ENCODE results near the gene EML6.

EML6 gene

DNA sequence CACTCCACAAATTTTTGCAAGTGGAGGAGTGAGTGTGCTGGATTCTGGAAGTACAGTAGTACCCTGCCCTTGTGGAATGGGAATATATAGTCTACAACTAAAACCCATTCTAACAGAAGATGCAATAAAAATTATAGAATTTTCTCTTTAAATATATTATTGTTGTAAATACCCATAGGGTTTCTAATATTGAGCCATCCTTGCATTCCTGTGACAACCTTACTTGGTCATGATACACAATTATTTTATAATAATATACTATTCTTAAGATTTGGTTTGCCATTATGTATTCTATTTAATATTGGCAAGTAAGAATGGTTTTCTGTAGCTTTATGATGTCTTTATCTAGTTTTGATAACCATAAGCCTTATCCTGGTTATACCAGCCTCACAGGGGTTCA lies 52.2 kb downstream of the EML6 start:
- TF ChIP-seq, protein P1, sequence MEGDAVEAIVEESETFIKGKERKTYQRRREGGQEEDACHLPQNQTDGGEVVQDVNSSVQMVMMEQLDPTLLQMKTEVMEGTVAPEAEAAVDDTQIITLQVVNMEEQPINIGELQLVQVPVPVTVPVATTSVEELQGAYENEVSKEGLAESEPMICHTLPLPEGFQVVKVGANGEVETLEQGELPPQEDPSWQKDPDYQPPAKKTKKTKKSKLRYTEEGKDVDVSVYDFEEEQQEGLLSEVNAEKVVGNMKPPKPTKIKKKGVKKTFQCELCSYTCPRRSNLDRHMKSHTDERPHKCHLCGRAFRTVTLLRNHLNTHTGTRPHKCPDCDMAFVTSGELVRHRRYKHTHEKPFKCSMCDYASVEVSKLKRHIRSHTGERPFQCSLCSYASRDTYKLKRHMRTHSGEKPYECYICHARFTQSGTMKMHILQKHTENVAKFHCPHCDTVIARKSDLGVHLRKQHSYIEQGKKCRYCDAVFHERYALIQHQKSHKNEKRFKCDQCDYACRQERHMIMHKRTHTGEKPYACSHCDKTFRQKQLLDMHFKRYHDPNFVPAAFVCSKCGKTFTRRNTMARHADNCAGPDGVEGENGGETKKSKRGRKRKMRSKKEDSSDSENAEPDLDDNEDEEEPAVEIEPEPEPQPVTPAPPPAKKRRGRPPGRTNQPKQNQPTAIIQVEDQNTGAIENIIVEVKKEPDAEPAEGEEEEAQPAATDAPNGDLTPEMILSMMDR (conservative IDR thresholded peaks at IDR 0.05; ENCODE audit: low read depth) = no peak
- ChIA-PET CTCF (no interaction called here), POLR2A (ENCODE audit: low non-redundant PET) (no interaction called here)
- DNase-seq (ENCODE audit: low spot score) = no peak
- no peak overlapping the region for H3K27ac ChIP-seq

DNA sequence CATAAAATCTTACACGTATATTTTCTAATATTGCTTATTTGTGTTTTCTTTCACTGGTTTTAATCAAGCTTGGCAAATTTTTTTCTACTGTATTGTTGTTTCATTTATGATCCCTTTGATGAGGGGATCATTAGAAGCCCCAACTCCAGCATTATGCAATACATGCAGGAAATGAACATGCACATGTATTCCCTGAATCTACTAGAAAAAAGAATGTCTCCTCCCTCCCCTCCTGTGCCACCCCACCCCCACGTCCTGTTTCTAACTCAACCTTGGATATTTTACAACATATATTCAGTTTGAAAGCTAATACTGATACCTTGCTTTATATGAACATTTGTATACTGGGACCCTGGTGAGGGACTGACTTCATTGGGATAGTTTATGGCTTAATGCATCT lies 53.0 kb downstream of the EML6 start:
- TF ChIP-seq, protein P1 (conservative IDR thresholded peaks at IDR 0.05; ENCODE audit: low read depth) = no peak
- CTCF ChIA-PET = no interaction called here
- H3K27ac ChIP-seq = no peak overlapping the region
- POLR2A ChIA-PET (ENCODE audit: low non-redundant PET) = no interaction called here
- no peak for DNase-seq (ENCODE audit: low spot score)

DNA sequence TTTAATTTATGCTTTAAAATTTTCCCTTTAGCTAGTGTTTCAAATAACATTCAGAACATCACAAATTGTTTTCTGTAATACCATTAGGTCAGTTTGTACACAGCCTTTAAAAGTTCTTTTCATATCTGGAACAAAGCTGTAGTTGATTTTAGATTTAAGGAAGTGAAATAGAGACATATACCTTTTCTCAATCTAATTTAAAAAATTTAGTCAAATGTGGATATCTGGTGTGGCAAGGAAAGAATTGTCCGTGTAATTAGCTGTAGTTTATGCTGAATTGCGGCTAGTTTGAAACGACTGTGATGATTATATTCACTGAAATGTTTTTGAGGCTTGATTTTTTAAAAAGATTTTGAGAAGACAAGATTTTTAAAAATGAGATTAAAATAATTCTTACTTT lies 59.9 kb downstream of the EML6 start:
- TF ChIP-seq, protein P1 (conservative IDR thresholded peaks at IDR 0.05; ENCODE audit: low read depth) = no peak
- CTCF ChIA-PET = interaction anchor here (0.6 to 1.1 kb wide), 2 partner anchors 55 to 110 kb away, joined by 3 to 5 read pairs; no protein-coding TSS in a partner anchor
- POLR2A ChIA-PET (ENCODE audit: low non-redundant PET) = interaction anchor here (0.6 kb wide), 1 partner anchor 13 kb away, joined by 3 read pairs; no protein-coding TSS in a partner anchor
- no peak for DNase-seq (ENCODE audit: low spot score)
- no peak overlapping the region for H3K27ac ChIP-seq

DNA sequence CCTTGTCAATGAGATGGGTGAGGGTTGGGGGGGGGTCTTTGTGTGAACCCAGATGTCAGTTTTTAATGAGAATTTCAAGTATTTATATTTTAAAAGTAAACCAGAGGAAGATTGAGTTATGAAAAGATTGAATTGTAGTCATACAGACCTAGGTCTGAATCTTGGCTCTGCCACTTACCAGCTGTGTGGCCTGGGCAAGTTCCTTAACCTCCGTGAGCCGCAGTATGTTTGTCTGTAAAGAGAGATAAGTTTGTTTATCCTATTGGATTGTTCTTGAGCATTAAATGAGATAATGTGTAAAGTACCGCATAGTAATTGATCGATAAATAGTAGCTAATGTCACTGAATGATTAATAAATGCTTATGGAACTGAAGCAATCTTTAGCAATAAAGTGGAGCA lies 63.8 kb downstream of the EML6 start:
- TF ChIP-seq, protein P1 (conservative IDR thresholded peaks at IDR 0.05; ENCODE audit: low read depth) = no peak
- ChIA-PET POLR2A (ENCODE audit: low non-redundant PET) (no interaction called here), CTCF (no interaction called here)
- no peak overlapping the region for H3K27ac ChIP-seq
- DNase-seq (ENCODE audit: low spot score) = no peak

DNA sequence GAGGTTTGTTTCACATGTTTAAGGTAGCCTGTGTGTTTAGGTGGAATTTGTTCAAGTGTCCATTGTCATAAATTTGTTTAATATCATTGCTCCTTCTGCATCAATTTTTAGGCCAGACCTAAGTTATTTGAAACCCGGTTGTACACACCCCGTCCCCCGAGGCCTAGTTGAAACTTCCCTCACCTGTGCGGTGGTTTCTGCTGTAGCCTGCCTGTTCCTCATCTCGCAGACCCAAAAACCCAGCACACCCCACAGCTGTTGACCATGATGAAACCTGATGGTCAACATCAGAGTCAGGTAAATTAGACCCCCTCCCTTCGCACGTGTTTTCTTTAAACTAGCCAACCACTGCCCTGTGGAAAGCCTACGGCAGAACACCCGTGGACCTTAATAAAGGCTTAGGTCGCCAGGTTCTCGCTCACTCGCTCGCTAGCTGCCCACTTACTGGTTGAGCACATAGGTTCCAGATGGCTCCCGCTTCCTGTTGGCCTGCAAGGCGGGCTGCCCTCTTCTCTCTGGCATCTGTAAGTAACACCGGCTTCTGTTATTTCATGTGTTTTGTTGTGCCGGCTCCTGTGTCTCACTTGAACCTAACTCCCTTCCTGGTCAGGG lies 64.4 kb downstream of the EML6 start:
- POLR2A ChIA-PET (ENCODE audit: low non-redundant PET) = no interaction called here

DNA sequence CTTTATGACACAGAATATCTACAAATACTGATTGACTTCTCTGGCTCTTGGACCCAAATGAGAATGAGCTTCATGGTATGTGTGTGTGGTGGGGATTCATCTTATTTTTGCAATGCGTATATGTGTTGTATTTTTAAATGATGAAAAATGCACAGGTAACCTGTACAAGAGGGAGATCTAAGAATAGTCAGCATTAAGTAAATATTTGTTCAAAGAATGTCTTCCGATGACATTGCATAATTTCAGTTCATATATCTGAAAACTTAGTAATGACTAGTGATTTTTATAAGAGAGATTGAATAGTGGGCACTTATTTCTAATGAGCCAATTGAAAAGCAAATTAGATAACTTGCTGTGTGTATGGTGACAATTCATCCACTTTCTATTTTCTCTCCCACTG lies 66.4 kb downstream of the EML6 start:
- no peak for DNase-seq (ENCODE audit: low spot score)
- ChIA-PET POLR2A (ENCODE audit: low non-redundant PET) (no interaction called here), CTCF (no interaction called here)
- no peak overlapping the region for H3K27ac ChIP-seq
- TF ChIP-seq, protein P1 (conservative IDR thresholded peaks at IDR 0.05; ENCODE audit: low read depth) = no peak

More for the DNA sequence above, 64.4 kb downstream of the EML6 start:
- CTCF ChIA-PET = no interaction called here
- H3K27ac ChIP-seq = no peak overlapping the region
- no peak for DNase-seq (ENCODE audit: low spot score)
- TF ChIP-seq, protein P1 (conservative IDR thresholded peaks at IDR 0.05; ENCODE audit: low read depth) = no peak

Measured in RWPE1 (cell line).